ENCODE data around the gene ATP11A.
A peak's percentile ranks its signal among the peaks of the same experiment; 100 is the strongest.

ATP11A gene

DNA sequence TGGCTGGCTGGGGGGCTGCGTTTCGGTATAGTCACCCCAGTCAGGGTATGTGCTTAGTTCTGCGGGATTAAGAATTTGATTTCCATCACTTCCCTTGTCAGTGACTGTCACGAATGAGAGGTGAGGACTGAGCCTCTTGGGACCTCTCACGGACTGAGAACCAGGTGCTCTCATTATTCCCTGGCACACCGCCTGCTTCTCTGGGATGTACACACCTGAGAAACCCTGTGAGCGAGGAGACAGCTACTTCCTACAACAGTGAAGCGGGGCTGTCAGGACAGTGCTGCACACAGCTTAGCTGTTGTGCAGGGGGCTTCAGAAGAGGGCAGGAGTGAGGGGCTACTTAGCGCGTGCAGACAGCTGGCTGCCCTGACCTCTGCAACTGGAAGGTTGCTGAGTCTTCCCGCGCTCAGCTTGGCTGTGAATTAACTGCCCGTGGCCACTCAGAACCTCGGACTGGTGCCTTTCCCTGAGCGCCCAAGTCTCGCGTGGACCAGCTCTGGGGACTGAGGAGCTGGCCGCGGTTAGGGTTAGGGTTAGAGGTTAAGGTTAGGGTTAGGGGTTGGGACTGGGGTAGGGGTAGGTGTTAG, 213.9 kb downstream of the ATP11A start:
- no peak for DNase-seq (ENCODE audit: low read depth, low spot score)

DNA sequence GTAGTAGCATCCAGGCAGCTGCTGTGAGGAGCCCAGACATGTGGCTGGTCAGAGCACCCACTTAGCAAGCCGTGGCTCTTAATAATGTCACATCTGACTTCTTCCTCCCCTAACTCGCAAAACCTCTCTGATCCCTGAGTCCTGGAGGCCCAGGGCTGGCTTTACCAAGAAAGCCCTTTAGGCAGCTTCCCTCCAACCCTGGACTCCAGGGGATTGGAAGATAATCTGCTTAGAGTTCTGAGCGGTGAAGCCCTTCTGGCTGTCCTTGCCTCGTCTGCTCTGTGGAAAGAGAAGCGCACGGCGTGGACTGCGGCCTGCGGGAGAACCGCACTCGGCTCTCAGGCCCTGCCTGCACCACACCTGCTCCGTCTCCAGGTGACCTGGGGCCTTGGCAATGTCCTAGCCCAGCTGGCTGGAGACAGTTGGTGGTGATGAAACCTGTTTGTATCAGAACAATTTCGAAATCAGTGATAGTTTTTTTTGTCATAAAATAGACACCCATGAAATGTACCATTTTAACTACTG, 214.7 kb downstream of the ATP11A start:
- DNase-seq (ENCODE audit: low read depth, low spot score) = no peak

DNA sequence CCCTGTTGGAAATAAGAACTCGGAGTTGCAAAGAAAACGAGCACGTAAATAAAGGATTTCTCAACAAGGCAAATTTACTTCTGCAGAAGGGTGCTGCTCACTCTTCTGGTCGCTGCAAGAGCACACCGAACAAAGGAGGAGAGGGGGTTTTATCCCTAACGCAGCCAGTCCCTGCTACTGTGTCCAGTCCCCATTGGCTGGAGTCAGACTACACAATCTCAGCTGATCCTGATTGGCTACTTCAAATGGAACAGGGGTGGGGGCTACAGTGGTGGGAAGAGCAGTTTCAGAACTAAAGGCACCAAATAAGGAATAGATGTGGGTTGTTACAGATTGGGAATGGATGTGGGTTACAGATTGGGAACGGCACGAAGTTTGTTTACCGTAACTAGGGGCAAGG, 215.2 kb downstream of the ATP11A start:
- DNase-seq (ENCODE audit: low read depth, low spot score) = no peak

DNA sequence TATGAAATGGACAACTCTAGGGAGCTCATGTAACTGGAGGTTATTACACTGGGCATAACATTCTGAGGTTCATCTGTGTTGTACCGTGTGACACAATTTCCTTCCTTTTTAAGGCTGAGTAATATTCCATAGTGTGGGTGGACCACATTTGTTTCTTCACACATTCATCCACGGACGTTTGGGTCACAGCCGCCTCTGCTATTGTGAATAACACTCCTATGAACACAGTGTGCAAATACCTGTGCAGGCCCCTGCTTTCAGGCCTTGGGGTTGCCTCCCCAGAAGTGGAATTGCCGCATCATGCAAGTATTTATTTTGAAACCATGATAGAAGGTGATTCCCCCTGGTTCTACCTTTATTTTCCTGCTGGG, 215.8 kb downstream of the ATP11A start:
- no peak for DNase-seq (ENCODE audit: low read depth, low spot score)

DNA sequence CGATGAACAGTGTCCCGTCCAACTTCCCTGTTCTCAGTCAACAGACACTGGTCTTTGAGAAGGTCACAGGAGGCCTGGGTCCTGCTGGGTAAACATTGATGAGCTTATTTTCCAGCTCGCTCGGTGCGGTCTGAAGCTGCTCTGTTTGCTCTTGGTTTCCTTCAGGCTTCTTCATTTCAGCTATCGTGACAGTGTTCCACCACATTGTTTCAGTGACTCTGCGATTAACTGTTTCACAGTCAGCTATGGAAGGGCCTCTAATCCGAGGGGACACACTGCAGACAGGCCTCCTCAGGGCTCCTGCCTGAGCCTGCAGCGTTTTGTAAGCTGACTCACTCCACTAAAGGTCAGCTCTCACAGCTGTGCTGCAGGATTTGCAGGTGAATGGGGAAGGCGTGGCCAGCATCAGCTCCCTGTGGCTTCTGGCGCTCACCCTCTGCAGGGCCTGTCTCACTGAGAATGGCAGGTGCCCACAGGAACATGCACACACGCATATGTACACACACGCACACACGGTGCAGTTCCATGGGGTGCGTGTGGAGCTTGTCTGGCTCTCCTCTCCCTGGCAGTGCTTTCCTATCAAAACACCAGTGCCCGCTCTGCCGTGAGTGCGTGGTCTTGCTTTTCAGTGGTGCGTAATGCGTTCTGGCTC, 216.3 kb downstream of the ATP11A start:
- peak; percentile 89 for DNase-seq (ENCODE audit: low read depth, low spot score)

DNA sequence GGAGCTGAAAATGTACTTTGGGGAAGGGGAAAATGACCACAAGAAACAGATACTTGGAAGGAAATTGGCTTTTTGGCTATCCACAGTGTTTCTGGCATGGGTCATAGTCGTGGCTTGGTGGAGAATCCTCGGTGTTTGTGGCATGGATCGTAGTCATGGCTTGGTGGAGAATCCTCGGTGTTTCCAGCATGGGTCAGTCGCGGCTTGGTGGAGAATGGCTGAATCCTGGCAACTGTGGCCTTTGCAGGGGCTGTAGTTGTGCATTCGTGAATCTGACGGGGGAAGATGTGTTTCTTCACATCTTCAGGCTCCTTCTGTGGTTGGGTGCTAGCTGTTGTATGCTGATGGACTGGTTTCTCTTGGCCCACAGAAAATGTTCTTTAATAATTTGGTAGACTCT, 217.4 kb downstream of the ATP11A start:
- no peak for DNase-seq (ENCODE audit: low read depth, low spot score)

DNA sequence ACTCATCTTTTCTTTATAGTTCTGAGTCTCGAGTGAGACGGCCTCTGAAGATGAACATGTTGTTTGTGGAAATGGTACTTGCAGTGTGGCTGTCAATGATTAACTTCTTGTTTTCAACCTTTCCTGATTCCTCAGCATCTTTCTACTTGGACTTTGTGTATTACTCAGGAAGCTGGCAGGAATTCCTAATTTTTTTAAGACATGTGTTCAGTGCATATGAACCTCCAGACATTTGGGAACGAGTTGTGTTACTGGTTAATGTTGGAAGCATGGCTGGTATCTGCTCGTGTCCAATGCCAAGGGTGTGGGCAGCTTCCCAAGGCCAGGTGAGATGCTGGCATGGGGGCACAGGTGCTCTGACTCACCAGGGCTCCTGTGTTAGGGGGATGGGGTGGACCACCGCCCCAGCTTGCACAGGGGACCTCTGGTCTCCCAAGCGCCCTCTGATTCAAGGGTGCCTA, 218.1 kb downstream of the ATP11A start:
- DNase-seq (ENCODE audit: low read depth, low spot score) = no peak

DNA sequence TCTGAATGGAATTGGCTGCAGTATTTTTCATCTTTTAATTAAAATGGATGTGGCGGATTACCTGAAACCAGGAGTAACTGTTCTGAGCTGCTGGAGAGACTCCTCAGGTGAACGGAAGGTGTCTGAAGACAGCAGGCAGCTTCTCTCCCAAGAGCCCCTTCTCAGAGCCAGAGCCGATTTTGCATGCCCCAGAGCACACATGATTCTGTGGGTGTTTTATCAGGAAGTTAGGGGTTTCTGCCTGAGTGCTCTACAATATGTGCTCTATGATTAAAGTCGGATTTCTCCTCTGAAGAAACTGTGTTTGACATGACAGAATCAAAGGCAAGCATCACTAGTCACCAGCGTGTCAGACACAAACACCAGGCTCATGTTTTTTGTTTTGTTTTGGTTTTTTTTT, 218.5 kb downstream of the ATP11A start:
- no peak for DNase-seq (ENCODE audit: low read depth, low spot score)

DNA sequence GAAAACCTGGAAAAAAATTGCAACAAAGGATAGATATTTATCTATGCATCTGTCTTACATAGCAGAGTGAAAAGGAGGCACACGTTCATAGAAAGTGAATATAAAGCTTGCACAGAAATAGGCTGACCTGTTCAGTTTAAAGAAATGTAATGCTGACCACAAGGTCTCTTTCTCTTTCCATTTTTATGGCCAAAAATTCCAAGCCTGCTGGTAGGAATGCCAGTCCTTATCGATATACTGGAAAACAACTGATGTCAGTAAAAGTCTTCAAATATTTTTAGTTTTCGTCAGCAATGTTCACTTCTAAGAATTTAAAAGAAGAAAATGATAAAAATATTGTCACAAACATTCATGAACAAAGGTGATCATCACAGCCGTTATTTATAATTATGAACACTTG, 220.2 kb downstream of the ATP11A start:
- no peak for DNase-seq (ENCODE audit: low read depth, low spot score)

DNA sequence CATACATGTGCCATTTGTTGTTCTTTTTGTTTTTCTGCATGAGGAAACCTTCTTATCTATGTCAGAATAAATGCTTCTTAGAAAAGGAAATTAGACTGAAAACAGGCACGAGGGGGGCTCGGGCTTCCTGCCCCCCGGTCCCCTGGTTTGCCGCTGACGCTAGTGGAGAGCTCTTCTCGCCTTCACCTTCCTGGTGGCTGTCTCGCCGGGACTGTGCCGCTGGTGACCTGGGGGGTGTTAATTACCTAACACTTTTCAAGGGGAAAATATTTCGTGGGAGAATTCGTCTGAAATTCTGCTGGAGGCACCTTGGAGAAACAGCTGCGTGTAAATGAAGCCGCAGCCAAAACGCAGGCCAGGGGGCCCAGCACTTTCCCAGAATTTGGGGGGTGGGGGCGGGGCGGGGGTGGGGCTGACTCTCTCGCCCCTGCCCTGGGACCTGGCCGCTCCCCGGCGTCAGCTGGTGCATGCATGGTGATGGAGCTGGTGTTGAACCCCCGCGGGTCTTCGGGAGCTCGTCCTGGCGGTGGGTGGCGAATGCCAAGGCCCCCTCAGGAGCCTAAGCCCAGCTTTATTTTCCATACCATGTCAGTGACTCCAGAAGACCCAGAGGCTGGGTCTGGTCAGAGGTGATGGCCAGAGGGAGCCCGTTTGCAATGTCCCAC, 220.9 kb downstream of the ATP11A start:
- no peak for DNase-seq (ENCODE audit: low read depth, low spot score)

DNA sequence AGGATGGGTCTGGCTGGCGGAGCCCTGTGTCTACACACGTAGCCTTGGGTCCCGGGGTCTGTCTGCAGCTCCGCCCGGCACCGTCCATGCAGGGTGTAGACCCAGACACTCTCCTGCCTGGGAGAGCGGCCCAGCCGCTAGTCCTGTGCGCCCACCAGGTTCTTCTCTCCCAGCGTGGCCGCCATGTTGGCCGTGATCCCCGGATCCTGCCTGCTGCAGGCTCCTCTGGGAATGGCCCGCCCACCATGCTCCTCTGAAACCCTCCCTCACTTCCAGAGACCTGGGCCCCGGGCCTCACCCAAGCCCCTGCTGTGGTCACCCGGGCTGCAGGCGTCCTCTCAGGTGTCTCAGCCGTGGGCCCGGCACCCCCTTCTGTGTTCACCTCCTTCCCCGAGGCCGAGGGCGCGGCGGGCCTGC, 221.5 kb downstream of the ATP11A start:
- DNase-seq (ENCODE audit: low read depth, low spot score) = no peak

DNA sequence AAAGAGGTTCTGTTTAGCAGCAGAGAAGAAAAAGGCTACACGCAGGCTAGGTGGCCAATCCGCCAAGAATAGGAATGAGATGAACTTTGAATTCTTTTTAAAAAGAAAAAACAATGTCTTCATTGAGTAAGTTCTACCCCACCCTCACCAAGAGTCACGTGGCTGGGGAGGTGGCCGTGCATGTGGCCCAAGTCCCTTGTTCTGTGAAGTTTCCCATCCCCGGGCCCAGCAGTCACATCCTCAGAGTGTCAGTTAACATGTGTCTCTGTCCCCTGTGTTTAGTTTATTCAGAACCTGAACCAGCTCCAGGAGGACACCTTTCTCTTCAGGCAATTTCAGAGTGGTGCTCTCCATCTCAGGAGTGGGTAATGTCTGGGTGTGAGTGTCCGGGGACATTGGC, 222.0 kb downstream of the ATP11A start:
- DNase-seq (ENCODE audit: low read depth, low spot score) = no peak

DNA sequence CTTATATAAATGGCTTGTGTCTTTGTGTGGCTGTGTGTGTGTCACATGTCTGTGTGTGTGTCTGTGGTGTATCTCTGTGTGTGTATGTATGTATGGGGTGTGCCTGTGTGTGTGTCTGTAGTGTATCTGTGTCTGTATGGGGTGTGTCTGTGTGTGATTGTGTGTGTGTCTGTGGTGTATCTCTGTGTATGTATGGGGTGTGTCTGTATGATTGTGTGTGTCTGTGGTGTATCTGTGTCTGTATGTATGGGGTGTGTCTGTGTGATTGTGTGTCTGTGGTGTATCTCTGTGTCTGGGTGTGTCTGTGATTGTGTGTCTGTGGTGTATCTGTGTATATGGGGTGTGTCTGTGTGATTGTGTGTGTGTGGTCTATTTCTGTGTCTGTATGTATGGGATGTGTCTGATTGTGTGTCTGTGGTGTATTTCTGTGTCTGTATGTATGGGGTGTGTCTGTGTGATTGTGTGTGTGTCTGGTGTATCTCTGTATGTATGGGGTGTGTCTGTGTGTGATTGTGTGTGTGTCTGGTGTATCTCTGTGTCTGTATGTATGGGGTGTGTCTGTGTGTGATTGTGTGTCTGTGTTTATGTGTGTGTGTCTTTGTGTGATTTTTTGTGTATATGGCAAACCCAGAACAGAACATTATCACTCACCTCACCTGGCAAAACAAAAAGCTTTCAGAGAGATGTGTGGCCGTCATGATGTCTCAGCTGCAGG, 223.0 kb downstream of the ATP11A start:
- DNase-seq (ENCODE audit: low read depth, low spot score) = no peak

DNA sequence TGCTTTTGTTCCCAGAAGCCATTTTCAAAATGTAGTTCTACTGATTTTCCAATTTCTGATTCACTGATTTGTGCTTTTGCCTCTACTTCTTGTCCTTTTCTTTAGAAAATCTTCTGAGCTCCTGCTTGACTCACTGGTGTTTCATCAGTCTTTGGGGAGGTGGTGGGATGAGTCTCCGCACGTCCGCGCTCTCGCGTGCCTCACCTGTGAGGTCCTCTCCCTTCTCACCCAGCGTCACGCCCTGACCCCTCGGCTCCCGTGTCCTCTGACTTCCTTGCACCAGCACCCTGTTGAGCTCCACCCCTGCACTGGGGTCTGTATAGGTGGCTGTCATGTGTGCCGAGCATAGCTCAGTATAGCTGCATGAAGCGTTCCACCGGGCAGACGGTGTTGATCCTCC, 226.5 kb downstream of the ATP11A start:
- no peak for DNase-seq (ENCODE audit: low read depth, low spot score)

DNA sequence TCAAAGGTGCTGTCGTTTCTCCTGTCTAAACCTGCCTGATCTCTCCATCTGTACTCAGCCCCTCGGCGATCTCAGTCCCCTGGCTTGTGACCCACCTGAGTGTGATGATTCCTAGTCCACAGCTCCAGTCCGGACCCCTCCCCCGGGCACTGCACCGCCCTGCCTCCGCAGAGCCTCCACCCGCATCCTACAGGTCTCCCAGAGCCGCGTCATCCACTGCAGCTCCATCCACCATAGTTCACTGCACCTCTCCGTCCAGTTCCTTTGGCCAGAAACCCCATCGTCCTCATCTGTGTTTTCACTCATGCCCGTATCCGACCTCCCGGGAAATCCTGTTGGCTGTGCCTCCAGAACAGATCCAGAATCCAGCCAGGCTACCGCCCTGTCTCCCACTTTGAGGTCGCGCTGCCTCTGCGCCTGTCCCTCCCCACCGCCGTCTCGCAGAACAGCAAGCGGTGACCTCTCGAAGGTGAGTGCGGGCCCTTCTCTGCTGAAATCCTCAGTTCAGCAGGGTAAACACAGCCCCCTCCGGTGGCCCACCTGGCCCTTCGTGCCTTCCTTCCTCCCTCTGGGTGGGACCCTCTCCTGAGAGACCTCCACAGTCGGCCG, 227.3 kb downstream of the ATP11A start:
- DNase-seq (ENCODE audit: low read depth, low spot score) = no peak

DNA sequence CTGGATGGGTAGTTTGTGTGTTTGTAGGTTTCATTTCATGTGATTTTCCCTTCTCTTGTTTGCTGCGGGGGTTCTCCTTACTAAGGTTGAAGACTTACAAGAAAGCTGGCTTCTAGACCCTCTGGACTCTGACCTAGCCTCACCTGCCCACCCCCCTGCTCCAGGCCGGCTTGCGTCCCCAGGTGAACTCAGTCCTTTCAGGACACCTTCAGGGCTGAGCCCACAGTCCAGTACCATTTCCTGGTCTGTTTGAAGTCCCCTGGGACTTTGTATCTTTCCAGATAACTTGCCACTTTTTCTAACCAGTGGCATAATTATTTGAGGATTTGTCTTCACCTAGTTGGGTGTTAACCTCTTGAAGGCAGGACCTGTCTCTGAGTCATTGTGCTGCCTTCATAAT, 227.9 kb downstream of the ATP11A start:
- no peak for DNase-seq (ENCODE audit: low read depth, low spot score)

DNA sequence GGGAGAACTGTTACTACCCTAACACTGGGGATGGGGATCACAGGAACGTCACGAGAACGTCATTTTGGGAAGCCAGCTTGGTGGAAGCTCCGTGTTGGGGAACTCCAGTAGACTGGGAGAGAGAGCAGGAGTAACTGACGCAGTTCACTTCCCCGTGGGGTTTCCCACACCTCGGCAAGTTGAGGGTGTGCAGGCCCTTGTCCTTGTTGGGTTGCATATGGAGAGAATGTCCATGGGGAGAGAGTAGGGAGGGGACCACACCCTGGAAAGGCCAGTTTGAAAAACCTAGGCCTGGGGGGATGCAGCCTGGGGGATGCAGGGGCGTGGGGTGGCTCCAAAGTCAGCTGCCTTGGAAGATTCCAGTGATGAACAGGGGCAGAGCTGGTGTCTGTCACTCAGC, 228.4 kb downstream of the ATP11A start:
- no peak for DNase-seq (ENCODE audit: low read depth, low spot score)

DNA sequence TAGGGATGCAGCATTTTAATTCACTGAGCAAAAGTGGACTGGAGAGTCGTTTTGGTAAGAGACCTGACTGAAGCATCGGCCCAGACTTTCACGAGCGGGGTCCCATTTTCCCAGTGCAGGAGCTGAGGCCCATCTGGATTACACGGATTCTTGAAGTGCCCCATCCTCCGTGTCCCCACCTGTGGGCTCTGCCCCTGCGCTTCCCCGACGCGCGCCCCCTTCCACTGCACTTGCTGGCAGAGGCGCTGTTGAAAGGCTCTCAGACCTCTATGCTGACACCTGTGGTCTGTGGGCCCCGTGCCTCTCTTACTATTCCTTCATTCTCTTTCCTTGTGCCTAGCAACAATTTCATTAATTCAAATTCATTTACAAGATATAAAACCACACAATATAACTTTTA, 228.9 kb downstream of the ATP11A start:
- no peak for DNase-seq (ENCODE audit: low read depth, low spot score)

DNA sequence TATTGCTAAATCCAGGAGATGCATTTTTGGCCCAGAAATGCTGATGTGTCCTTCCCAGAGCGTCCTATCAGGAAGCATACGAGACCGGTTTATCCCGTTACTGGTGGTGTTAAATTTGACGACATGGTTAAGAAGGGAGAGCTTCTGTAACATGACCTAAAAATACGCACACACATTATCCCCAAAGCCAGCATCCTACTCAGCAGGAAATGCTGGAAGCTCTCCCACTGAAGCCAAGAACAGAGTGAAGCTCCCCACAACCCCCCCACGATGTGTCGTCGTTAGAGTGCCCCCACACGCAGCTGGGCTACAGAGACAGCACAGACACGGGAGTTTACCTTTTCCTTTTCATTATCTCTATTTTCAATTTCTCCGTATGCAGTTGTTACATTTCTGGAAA, 234.1 kb downstream of the ATP11A start:
- no peak for DNase-seq (ENCODE audit: low read depth, low spot score)

DNA sequence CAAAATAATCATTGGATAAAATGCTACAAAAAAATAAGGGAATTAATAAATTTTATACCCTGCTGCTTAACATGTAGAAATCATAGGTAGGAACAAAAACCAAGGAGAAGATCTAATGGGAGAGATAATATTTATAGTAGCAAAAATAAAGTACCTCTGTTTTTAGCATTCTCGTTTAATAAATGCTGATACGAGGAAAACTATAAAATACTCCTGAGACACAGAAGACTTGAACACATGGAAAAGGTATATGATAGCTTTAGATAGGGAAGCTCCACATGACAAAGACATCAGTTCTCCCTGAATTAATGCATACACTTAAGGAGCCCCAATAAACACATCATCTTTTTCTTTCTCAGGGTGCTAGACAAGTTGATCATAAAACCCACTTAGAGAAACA, 234.5 kb downstream of the ATP11A start:
- no peak for DNase-seq (ENCODE audit: low read depth, low spot score)

DNA sequence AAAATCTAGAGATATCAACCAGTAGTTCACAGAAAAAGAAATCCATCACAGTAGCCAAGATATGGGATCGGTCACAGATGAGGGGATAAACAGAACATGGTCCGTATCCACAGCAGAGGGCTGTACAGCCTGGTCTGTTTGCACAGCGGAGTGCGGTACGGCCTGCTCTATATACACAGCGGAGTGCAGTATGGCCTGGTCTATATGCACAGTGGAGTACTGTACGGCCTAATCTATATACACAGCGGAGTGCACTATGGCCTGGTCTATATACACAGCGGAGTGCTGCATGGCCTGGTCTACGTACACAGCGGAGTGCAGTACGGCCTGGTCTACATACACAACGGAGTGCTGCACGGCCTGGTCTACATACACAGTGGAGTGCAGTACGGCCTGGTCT, 236.2 kb downstream of the ATP11A start:
- no peak for DNase-seq (ENCODE audit: low read depth, low spot score)

DNA sequence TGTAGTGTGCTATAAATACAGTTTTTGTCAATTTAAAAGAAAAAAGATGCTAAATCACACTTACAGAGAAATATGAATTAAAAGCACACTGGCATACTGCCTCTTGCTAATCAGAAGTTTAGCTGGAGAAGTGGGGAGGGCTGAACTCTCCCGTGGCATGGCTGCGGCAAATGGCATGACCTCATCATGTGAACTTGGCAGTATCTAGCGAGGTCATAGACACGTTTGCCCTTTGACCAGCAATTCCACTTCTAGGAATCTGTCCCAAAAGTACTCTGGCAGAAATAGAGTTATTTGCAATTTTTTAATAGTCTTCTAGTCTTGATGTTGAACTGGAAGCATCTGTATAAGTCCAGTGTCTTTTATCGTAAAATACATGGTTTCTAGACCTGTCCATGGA, 237.2 kb downstream of the ATP11A start:
- DNase-seq (ENCODE audit: low read depth, low spot score) = no peak

Measured in ELF-1 (cell line).